ENCODE results near the gene CAMK1D. TPM values are rescaled to one million over a fixed set of nuclear protein-coding genes. Genes with fewer than 3 reads are reported as not detected.
"Not testable (repeated sequence)": the region's sequence is repeated elsewhere in the genome, so short reads cannot be mapped to it uniquely, and the experiment has no call there.

The CAMK1D gene
- total RNA-seq, 8 experiments from 2014 or later, result 1.9 to 15.8 (median 7.4) TPM

DNA sequence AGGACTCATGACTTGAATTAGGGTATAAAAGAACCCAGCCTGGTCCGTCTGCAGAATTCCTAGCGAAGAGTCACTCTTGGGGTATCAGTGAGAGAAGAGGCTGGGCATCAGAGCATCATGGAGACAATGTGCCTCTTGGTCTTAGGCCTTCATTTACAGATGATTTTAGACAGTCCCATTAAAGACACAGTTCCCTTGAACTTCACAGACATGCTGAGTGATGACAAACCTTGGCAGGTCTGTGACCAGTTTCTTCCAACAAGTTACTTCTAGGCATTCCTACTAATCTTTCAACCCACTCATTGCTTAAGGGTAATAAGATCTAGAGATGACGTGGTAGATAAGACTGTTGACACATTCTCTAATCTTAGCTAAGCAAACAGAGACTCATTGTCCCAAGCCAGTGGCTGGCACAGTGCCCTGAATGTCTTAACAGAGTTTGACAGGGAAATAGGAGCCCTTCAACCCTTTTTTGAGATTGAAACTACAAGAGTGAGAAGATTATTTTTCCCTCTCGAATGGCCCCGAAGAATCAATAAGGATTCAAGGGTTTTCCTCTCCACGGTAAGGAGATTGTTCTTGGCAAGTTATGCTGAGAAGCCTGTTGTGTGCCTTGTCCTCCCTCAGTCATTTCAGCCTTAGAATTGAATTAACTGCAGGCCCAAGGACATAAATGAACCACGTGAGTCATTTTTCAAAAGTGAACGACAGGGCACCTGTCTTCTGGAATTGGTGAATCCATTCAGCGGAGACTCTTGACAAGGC is 371.1 kb downstream of the CAMK1D start:
- in situ Hi-C loops (cut with MboI; ENCODE audit: low pct_unique_long_range_greater_than_20kb in 2 of 9, low sequenced_read_pairs in 9 of 9, unreplicated experiment in 9 of 9), result loop anchor here in 5 of 9 experiments (25.0 kb wide), 3 partner anchors 192 to 458 kb away; no protein-coding TSS in a partner anchor
- peak in 5 of 8 experiments; percentile 33 to 85 (median 67) for ATAC-seq (replicated peaks in 6 of 8)
- Histone ChIP-seq H3K27ac (no peak overlapping the region), H3K4me1 (replicated peaks in 1 of 2) (peaks cover 7 to 10% of the 10 kb centered on the region in 2 donors), H3K4me3 (no peak overlapping the region)
- 72 to 100% (median 89%) methylated on average over 1 to 8 of the region's 9 CpGs; no CpG with 5 or more reads in 1 of the 10 experiments for WGBS, 10 experiments

DNA sequence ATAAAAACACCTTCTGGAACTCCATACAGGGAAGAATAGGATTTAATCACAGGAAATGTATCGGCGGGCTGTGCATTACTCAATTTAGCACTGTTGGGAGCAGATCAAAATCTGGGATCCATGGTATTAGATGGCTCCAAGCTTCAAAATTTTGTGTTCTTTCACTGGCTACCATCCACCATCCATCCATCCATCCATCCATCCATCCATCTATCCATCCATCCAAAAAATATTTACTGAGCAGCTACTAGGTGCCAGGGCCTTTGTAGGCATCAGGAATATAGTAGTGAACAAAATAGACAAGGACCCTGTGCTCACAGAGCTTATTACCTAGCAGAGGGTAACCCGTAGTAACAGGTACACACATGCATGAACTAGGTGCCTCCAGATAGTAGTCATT is 372.0 kb downstream of the CAMK1D start:
- no peak overlapping the region for H3K4me3 ChIP-seq
- H3K4me1 ChIP-seq (replicated peaks in 1 of 2), result peaks cover 7 to 10% of the 10 kb centered on the region in 2 donors
- H3K27ac ChIP-seq, result no peak overlapping the region
- in situ Hi-C loops (cut with MboI; ENCODE audit: low pct_unique_long_range_greater_than_20kb in 2 of 9, low sequenced_read_pairs in 9 of 9, unreplicated experiment in 9 of 9), result loop anchor here in 5 of 9 experiments (25.0 kb wide), 3 partner anchors 191 to 459 kb away; no protein-coding TSS in a partner anchor
- WGBS, 10 experiments, result 58 to 100% (median 81%) methylated on average over 2 to 3 of the region's 3 CpGs; no CpG with 5 or more reads in 4 of the 10 experiments
- no peak for ATAC-seq (replicated peaks in 6 of 8)

DNA sequence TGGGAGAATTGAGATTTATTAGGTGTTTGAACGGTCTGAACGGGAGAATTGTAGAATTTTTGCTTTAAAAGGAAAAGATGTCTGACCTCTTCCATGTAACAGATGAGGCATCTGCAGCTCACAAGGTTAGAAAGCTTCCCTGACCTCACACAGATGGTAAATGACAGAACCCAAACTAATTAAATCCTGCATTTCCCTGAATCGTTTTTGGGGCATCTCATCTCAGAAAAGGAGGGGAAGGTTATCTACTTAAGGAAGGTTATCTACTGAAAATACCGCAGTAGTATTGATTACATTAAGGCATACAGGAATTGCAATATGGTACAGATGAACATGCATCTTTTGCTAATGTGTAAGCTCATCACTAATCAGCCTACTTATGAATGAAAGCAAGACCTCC is 373.9 kb downstream of the CAMK1D start:
- in situ Hi-C loops (cut with MboI; ENCODE audit: low pct_unique_long_range_greater_than_20kb in 2 of 9, low sequenced_read_pairs in 9 of 9, unreplicated experiment in 9 of 9), result loop anchor here in 5 of 9 experiments (25.0 kb wide), 3 partner anchors 189 to 461 kb away; no protein-coding TSS in a partner anchor
- Histone ChIP-seq H3K4me1 (replicated peaks in 1 of 2) (peaks cover 17 to 24% of the 10 kb centered on the region in 2 donors), H3K4me3 (no peak overlapping the region), H3K27ac (no peak overlapping the region)
- peak in 1 of 8 experiments; percentile 11 for ATAC-seq (replicated peaks in 6 of 8)
- WGBS, 10 experiments, result 0 to 70% (median 42%) methylated on average over 1 to 4 of the region's 4 CpGs; no CpG with 5 or more reads in 1 of the 10 experiments

DNA sequence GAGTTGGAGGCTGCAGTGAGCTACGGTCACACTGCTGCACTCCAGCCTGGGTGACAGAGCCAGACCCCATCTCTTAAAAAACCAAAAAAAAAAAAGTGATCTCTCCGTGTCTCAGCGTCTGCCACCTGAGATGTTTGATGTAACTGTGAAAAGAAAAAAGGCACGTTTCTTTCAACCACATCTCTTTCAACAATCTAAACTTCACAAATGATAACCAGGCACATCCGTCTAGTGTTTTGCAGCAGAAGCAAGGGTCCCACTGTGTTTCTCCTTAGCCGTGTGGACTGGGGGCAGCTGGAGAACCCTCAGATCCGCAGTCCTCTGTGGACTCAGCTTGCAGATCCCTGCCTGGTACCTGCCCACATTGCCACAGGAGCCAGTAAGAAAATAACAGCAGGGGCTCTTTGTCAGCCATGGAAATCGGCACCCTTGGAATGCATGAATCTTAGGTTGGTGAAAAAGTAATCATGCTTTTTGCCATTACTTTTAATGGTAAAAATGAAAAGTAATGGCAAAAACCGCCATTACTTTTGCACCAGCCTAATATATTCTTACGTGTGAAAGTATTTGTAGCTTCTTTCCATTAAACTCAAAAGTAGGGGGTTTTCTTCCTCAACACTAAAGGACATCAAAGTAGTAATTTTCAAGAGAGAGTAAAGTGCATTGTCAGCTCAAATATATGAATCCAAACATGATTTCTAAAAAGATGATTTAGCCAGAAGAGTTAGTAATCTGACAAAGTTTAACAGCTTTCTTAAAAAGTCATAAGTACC is 375.6 kb downstream of the CAMK1D start:
- in situ Hi-C loops (cut with MboI; ENCODE audit: low pct_unique_long_range_greater_than_20kb in 2 of 9, low sequenced_read_pairs in 9 of 9, unreplicated experiment in 9 of 9), result loop anchor here in 6 of 9 experiments (25.0 kb wide), 3 partner anchors 187 to 463 kb away; no protein-coding TSS in a partner anchor
- 60 to 100% (median 84%) methylated on average over 1 to 6 of the region's 10 CpGs for WGBS, 10 experiments
- Histone ChIP-seq H3K4me3 (no peak overlapping the region), H3K4me1 (replicated peaks in 1 of 2) (peaks cover 29 to 36% of the 10 kb centered on the region in 2 donors), H3K27ac (no peak overlapping the region)
- no peak for ATAC-seq (replicated peaks in 6 of 8)

DNA sequence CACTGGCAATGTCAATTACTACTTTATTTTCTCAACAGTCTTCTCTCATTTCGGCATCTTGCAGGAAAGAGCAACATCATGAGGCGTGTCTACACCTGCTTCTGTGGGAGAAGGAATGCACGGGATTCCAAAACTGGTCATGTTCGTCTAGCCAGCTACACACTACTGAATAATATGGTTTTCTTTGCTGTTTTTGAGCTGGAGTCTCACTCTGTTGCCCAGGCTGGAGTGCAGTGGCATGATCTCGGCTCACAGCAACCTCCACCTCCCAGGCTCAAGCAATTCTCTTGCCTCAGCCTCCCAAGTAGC is 376.2 kb downstream of the CAMK1D start:
- ATAC-seq (replicated peaks in 6 of 8); H3K27ac ChIP-seq; H3K4me3 ChIP-seq: not testable (repeated sequence)
- peaks cover 24 to 36% of the 10 kb centered on the region in 2 donors for H3K4me1 ChIP-seq (replicated peaks in 1 of 2)
- in situ Hi-C loops (cut with MboI; ENCODE audit: low pct_unique_long_range_greater_than_20kb in 2 of 9, low sequenced_read_pairs in 9 of 9, unreplicated experiment in 9 of 9), result loop anchor here in 1 of 9 experiments (25.0 kb wide), 1 partner anchor 337 kb away; no protein-coding TSS in a partner anchor
- 78 to 100% (median 99%) methylated on average over 1 to 5 of the region's 5 CpGs; no CpG with 5 or more reads in 4 of the 10 experiments for WGBS, 10 experiments

DNA sequence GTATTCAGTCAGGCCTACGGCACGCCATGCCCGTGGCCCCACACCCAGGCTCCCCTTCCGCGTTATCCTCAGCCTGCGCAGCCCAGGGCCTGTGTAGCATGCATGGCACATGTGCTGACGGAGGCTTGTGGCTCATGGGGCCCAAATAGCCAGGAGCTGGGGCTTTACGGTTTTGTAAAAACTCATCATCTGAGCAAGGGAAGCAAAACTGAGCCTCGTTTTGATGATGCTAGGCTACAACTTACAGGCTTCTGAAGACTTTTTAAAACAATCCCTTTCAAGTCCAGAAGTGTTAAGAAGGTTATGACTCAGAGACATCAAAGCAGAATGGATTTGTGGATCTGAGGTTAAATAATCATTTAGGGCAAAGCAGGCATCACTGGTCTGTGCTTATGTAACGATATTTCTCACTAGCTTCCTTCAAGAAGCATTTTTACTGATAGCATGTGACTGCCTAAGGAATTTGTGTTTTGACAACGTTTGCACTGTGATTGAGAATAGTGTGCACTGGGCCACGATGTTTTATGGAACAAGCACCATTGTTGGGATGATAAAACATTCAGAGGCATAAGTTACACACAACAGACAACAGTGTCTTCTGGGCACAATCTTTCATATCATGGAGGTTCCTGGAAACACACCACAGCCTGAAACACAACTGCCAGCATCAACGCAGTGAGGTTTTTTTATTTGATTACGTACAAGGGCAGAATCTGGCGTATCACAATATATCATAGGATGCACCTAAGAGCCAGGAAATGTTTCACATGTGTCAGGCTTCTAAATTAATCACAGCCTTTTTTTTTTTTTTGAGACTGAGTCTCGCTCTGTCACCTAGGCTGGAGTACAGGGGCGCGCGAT is 377.9 kb downstream of the CAMK1D start:
- H3K4me1 ChIP-seq (replicated peaks in 1 of 2), result peaks cover 21 to 36% of the 10 kb centered on the region in 2 donors
- H3K27ac ChIP-seq, result peak overlapping the region; percentile 4 to 12
- ATAC-seq (replicated peaks in 6 of 8), result peak in 5 of 8 experiments; percentile 42 to 76 (median 67)
- 38 to 91% (median 77%) methylated on average over 1 to 12 of the region's 19 CpGs for WGBS, 10 experiments
- H3K4me3 ChIP-seq, result no peak overlapping the region
- in situ Hi-C loops (cut with MboI; ENCODE audit: low pct_unique_long_range_greater_than_20kb in 2 of 9, low sequenced_read_pairs in 9 of 9, unreplicated experiment in 9 of 9), result loop anchor here in 1 of 9 experiments (25.0 kb wide), 1 partner anchor 335 kb away; no protein-coding TSS in a partner anchor

DNA sequence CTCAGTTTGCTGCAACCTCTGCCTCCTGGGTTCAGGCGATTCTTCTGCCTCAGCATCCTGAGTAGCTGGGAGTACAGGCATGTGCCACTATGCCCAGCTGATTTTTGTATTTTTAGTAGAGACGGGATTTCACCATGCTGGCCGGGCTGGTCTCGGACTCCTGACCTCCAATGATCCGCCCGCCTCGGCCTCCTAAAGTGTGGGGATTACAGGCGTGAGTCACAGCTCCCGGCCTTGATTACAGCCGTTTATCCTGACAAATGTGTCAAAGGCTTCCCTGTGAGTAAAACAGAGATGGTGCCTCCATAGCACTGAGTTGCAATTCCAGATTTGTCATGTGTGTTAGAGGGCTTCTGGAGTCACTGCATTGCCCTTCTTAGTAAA is 378.5 kb downstream of the CAMK1D start:
- H3K4me1 ChIP-seq (replicated peaks in 1 of 2), result peaks cover 21 to 35% of the 10 kb centered on the region in 2 donors
- peak overlapping the region; percentile 4 to 12 for H3K27ac ChIP-seq
- WGBS, 10 experiments, result 30 to 100% (median 67%) methylated on average over 1 to 8 of the region's 10 CpGs; no CpG with 5 or more reads in 3 of the 10 experiments
- no peak overlapping the region for H3K4me3 ChIP-seq
- ATAC-seq (replicated peaks in 6 of 8), result peak in 6 of 8 experiments; percentile 13 to 68 (median 66)
- in situ Hi-C loops (cut with MboI; ENCODE audit: low pct_unique_long_range_greater_than_20kb in 2 of 9, low sequenced_read_pairs in 9 of 9, unreplicated experiment in 9 of 9), result loop anchor here in 1 of 9 experiments (25.0 kb wide), 1 partner anchor 334 kb away; no protein-coding TSS in a partner anchor

DNA sequence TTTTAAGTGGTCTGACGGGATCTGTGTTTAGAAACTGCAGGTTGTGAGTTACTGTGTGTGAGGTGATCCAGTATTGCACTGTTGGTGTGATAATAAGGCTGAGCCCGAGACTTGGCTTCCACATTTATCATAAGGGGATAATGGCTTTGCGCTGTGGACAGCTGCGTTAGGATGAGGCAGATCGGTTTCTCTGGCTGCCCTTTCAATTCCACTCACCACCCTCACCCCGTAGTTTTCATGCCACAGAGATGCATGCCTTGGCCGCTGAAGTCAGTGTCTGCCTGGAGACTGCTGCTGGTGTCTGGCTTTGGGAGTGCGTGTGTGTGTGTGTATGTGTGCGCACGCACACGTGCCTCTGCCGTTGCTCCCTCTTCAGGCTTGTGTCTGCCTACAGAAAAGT is 379.1 kb downstream of the CAMK1D start:
- WGBS, 10 experiments, result 22 to 68% (median 56%) methylated on average over 1 to 10 of the region's 12 CpGs; no CpG with 5 or more reads in 5 of the 10 experiments
- in situ Hi-C loops (cut with MboI; ENCODE audit: low pct_unique_long_range_greater_than_20kb in 2 of 9, low sequenced_read_pairs in 9 of 9, unreplicated experiment in 9 of 9), result loop anchor here in 1 of 9 experiments (25.0 kb wide), 1 partner anchor 334 kb away; no protein-coding TSS in a partner anchor
- peak overlapping the region; percentile 4 to 12 for H3K27ac ChIP-seq
- no peak overlapping the region for H3K4me3 ChIP-seq
- peak in 7 of 8 experiments; percentile 42 to 87 (median 76) for ATAC-seq (replicated peaks in 6 of 8)
- peaks cover 21 to 30% of the 10 kb centered on the region in 2 donors for H3K4me1 ChIP-seq (replicated peaks in 1 of 2)

DNA sequence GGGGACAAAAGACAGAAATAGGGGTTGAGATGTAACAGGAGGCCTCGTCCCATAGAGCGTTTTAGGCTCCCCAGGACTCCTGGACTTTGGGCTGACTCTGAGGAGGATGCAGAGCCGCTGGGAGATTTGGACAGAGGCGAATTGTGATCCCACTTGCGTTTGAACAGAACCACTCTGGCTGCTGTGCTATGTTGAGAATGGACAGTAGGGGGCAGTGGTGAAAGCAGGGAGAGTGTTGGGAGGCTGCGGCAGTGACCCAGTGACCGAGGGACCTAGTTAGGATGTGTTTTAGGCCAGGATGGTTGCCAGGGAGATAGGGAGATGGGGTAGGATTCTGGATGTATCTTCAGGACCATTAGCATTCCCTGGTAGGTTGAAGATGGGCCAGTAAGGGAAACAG is 380.5 kb downstream of the CAMK1D start:
- WGBS, 10 experiments, result 78 to 100% (median 85%) methylated on average over 1 to 5 of the region's 7 CpGs; no CpG with 5 or more reads in 6 of the 10 experiments
- Histone ChIP-seq H3K27ac (no peak overlapping the region), H3K4me3 (no peak overlapping the region), H3K4me1 (replicated peaks in 1 of 2) (peaks cover 21 to 29% of the 10 kb centered on the region in 2 donors)
- ATAC-seq (replicated peaks in 6 of 8), result peak in 2 of 8 experiments; percentile 21 to 25
- in situ Hi-C loops (cut with MboI; ENCODE audit: low pct_unique_long_range_greater_than_20kb in 2 of 9, low sequenced_read_pairs in 9 of 9, unreplicated experiment in 9 of 9), result loop anchor here in 1 of 9 experiments (25.0 kb wide), 1 partner anchor 332 kb away; no protein-coding TSS in a partner anchor

DNA sequence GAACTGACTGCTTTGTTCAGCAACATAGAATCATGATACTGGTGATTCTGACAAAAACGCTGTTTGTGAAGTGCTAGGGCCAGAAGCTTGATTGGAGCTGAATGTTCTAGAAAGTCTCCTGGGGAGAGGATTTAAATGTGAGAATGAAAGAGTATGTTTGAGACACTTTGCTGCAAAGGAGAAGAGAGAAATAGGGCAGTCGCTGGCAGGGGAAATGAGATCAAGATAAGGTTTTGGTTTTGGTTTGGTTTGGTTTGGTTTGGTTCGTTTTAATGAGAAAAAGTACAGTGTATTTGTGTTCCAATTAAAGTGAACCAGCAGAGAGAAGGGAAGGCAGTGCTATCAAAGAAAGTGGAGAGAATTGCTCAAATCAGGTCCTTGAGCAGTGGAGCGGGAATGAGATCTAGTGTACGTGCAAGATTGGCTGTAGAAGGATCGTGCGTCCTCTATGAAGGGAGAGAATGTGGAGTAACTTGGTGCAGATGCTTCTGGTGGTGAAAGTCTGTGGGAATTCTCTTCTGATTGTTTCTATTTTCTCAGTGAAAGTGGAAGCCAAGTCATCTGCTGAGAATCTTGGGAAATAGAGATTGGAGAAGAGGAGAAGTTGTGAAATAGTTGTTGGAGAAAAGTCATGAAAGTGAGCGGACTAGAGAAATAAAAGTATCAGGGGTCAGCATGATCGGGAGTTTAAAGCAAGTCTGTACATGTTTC is 381.6 kb downstream of the CAMK1D start:
- H3K4me1 ChIP-seq (replicated peaks in 1 of 2), result peaks cover 21 to 29% of the 10 kb centered on the region in 2 donors
- WGBS, 10 experiments, result 5 to 97% (median 92%) methylated on average over 3 to 9 of the region's 9 CpGs; no CpG with 5 or more reads in 1 of the 10 experiments
- in situ Hi-C loops (cut with MboI; ENCODE audit: low pct_unique_long_range_greater_than_20kb in 2 of 9, low sequenced_read_pairs in 9 of 9, unreplicated experiment in 9 of 9), result loop anchor here in 1 of 9 experiments (25.0 kb wide), 1 partner anchor 331 kb away; no protein-coding TSS in a partner anchor
- ATAC-seq (replicated peaks in 6 of 8), result peak in 2 of 8 experiments; percentile 43 to 46
- H3K4me3 ChIP-seq, result no peak overlapping the region
- H3K27ac ChIP-seq, result no peak overlapping the region

DNA sequence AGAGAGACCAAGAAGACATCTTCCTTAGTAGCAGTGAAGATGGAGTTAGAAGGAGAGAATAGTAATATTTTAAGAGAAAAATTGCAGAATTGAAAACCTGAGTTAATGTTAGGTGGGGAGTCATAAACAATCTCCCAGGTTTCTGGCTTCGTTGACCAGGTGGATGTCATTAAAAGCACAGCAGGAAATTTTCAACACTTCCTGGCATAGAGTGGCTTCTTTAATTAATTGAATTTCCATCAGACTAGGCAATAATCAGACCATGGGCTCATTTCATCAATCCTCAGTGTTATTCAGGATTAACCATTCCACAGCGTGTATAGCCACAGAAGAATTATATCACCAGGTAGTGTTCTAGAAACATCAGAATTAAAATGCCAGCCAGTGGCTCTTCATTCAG is 383.9 kb downstream of the CAMK1D start:
- H3K4me3 ChIP-seq, result no peak overlapping the region
- no peak overlapping the region for H3K27ac ChIP-seq
- no peak for ATAC-seq (replicated peaks in 6 of 8)
- 30 to 88% (median 72%) methylated on average over 1 to 2 of the region's 2 CpGs; no CpG with 5 or more reads in 2 of the 10 experiments for WGBS, 10 experiments
- peaks cover 11 to 14% of the 10 kb centered on the region in 2 donors for H3K4me1 ChIP-seq (replicated peaks in 1 of 2)
- in situ Hi-C loops (cut with MboI; ENCODE audit: low pct_unique_long_range_greater_than_20kb in 2 of 9, low sequenced_read_pairs in 9 of 9, unreplicated experiment in 9 of 9), result loop anchor here in 1 of 9 experiments (25.0 kb wide), 1 partner anchor 329 kb away; no protein-coding TSS in a partner anchor

Measured in motor neuron (in vitro differentiated cells).